Neuronal stem cell (in vitro differentiated cells): ENCODE results near the gene DVL2.

Experiments
- DNase-seq: peaks from one replicate; pipeline ENCODE4 v3.0.0-alpha.2; 2013; ENCODE audit warnings: low spot score
- H2AFZ ChIP-seq: one replicate; pipeline ENCODE4 v1.6.1; 2013; ENCODE audit warnings: mild to moderate bottlenecking, low read length, inconsistent platforms
- H2AK5ac ChIP-seq: 2 replicates; pipeline ENCODE4 v1.6.1; 2013; ENCODE audit warnings: low read depth, mild to moderate bottlenecking, inconsistent platforms, low read length, moderate library complexity, mixed read lengths
- H2BK120ac ChIP-seq: 2 replicates; pipeline ENCODE4 v1.6.1; 2013; ENCODE audit warnings: low read depth, mild to moderate bottlenecking, inconsistent platforms, low read length, moderate library complexity, mixed read lengths
- H2BK12ac ChIP-seq: one replicate; pipeline ENCODE4 v1.6.1; 2013; ENCODE audit warnings: low read length, inconsistent platforms
- H2BK15ac ChIP-seq: 2 replicates; pipeline ENCODE4 v1.6.1; 2013; ENCODE audit warnings: mild to moderate bottlenecking, low read length, inconsistent platforms, mixed read lengths
- H2BK5ac ChIP-seq: one replicate; pipeline ENCODE4 v1.6.1; 2013; ENCODE audit warnings: inconsistent platforms, mild to moderate bottlenecking, low read length, moderate library complexity
- H3K14ac ChIP-seq: one replicate; pipeline ENCODE4 v1.6.1; 2013; ENCODE audit warnings: low read length, inconsistent platforms
- H3K18ac ChIP-seq: 2 replicates; pipeline ENCODE4 v1.6.1; 2013; ENCODE audit warnings: low read length, inconsistent platforms
- H3K23ac ChIP-seq: 2 replicates; pipeline ENCODE4 v1.6.1; 2013; ENCODE audit warnings: low read depth, mild to moderate bottlenecking, mixed read lengths, low read length, inconsistent platforms; ENCODE audit not compliant: poor library complexity
- H3K27ac ChIP-seq: replicated peaks from 3 replicates; pipeline ENCODE4 v1.5.1; 2013; ENCODE audit warnings: low read length, inconsistent platforms
- H3K27me3 ChIP-seq, 3 experiments: 2 replicates each; pipeline ENCODE4 v1.6.1; 2013; ENCODE audit warnings: low read length in 3 of 3, mild to moderate bottlenecking in 2 of 3, inconsistent platforms in 1 of 3, low read depth in 1 of 3, mixed read lengths in 1 of 3, moderate library complexity in 1 of 3; ENCODE audit not compliant: control insufficient read depth in 3 of 3, insufficient read depth in 3 of 3
- H3K36me3 ChIP-seq, 2 donors: replicated peaks in 1 of 2; 2 replicates each; pipeline ENCODE4 v1.6.1; 2013; ENCODE audit warnings: low read length in 2 of 2; ENCODE audit not compliant: control insufficient read depth in 2 of 2, insufficient read depth in 2 of 2
- H3K4ac ChIP-seq: 2 replicates; pipeline ENCODE4 v1.6.1; 2013; ENCODE audit warnings: inconsistent platforms, mild to moderate bottlenecking, low read length, moderate library complexity
- H3K4me1 ChIP-seq, 2 donors: 1 replicate in 1 of 2; 2 replicates in 1 of 2; pipeline ENCODE4 v1.6.1; 2013; ENCODE audit warnings: low read length in 2 of 2, low read depth in 1 of 2; ENCODE audit not compliant: control insufficient read depth in 2 of 2, insufficient read depth in 1 of 2
- H3K4me2 ChIP-seq: one replicate; pipeline ENCODE4 v1.6.1; 2013; ENCODE audit warnings: mild to moderate bottlenecking, low read length, inconsistent platforms; ENCODE audit not compliant: insufficient read depth, poor library complexity, severe bottlenecking
- H3K4me3 ChIP-seq, 2 donors: 2 replicates each; pipeline ENCODE4 v1.5.1; 2013; ENCODE audit warnings: low read length in 2 of 2, mild to moderate bottlenecking in 2 of 2, inconsistent platforms in 1 of 2, moderate library complexity in 1 of 2
- H3K79me1 ChIP-seq: one replicate; pipeline ENCODE4 v1.6.1; 2013; ENCODE audit warnings: low read depth, mild to moderate bottlenecking, inconsistent platforms, low read length, moderate library complexity
- H3K9ac ChIP-seq: one replicate; pipeline ENCODE4 v1.6.1; 2013; ENCODE audit warnings: mild to moderate bottlenecking, low read depth, low read length, inconsistent platforms; ENCODE audit not compliant: poor library complexity
- H3K9me3 ChIP-seq, 2 donors: replicated peaks in 1 of 2; 2 replicates each; pipeline versions ENCODE3 to v1.6.1; 2013; ENCODE audit warnings: low read length in 2 of 2, mild to moderate bottlenecking in 2 of 2, inconsistent platforms in 1 of 2, low read depth in 1 of 2, mixed read lengths in 1 of 2, moderate library complexity in 1 of 2; ENCODE audit not compliant: control insufficient read depth in 2 of 2, insufficient read depth in 1 of 2
- H4K8ac ChIP-seq: one replicate; pipeline ENCODE4 v1.6.1; 2013; ENCODE audit warnings: low read depth, mild to moderate bottlenecking, inconsistent platforms, low read length, moderate library complexity
- H4K91ac ChIP-seq: one replicate; pipeline ENCODE4 v1.6.1; 2013; ENCODE audit warnings: low read length, low read depth, mild to moderate bottlenecking, inconsistent platforms; ENCODE audit not compliant: poor library complexity
- WGBS, 2 donors: extraction: QIAGEN DNeasy Blood & Tissue Kit; methylation state at CpG; one replicate each; pipeline ENCODE4 v1.1.7; 2013; ENCODE audit warnings: missing lambda C conversion rate in 2 of 2, mixed read lengths in 1 of 2; ENCODE audit not compliant: insufficient read length in 2 of 2, insufficient replicate concordance in 1 of 2; ENCODE audit errors: extremely low coverage in 2 of 2; 5-methylcytosine and 5-hydroxymethylcytosine counted together

DVL2 gene

DNA sequence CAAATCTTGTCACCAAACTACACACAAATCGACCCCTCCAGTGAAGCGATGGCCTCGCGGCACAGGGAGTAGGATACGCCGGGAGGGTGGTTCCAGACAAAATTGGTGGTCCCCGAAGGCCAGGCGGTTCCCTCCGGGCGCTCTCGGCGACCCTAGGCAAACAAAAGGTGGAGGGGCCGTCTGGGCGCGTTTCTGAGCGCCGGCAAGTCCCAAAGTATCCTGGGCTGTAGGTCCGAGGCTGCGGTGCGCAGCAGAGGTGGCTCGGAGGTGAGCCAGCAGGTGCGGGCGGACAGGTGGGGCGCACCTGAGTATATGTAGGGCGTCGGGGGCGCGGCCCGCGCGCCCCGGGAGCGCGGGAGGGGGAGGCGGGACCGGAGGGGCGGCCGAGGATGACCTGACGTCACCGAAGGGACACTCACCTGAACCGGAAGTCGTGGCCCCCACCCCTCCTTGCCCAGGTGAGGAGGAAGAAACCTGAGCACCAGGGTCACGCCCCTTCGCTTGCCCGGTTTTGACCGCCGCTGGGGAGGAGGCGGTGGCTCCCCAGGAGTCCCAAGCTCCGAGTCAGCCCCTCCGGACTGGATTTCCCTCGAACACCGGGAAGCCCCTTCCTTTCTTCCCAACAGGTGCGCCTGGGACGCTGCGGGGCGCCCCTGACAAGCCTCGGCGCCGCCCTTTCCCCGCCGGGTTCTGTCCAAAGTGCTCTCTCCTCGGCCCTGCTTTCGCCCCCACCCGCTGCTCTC, 28.0 kb upstream of the DVL2 start, which contains the start of gene CLDN7:
CLDN7 (minus strand) TSS at position 287 of the 743 bp plus-strand sequence. CDS start 435 bp downstream, outside the sequence.
- Histone ChIP-seq H3K4me2 (peak within 1 kb of the TSS; percentile 89), H4K8ac (no peak within 1 kb of the TSS), H2AFZ (peak within 1 kb of the TSS; percentile 55), H3K4me3 (peak within 1 kb of the TSS in 1 of 2 donors; percentile 73), H3K27me3 (peaks cover 20 to 45% (median 44%) of the 10 kb centered on the region in 3 experiments), H3K23ac (peak within 1 kb of the TSS; percentile 100), H3K18ac (peak within 1 kb of the TSS; percentile 92), H3K4me1 (peaks cover 7 to 11% of the 10 kb centered on the region in 2 donors), H3K79me1 (peaks cover 3% of the 10 kb centered on the region), H2BK12ac (peak within 1 kb of the TSS; percentile 30), H2BK15ac (peak within 1 kb of the TSS; percentile 94), H3K14ac (peak within 1 kb of the TSS; percentile 89), H3K27ac (no peak within 1 kb of the TSS), H3K9me3 (peaks cover 0 to 1% of the 10 kb centered on the region in 2 donors), H2AK5ac (peak within 1 kb of the TSS; percentile 96), H3K36me3 (peaks cover 13 to 34% of the 10 kb centered on the region in 2 donors), H3K9ac (peak within 1 kb of the TSS; percentile 60), H4K91ac (no peak within 1 kb of the TSS), H3K4ac (peak within 1 kb of the TSS; percentile 53), H2BK120ac (no peak within 1 kb of the TSS), H2BK5ac (peak within 1 kb of the TSS; percentile 90)
- WGBS, 2 donors, result no CpG with 5 or more reads among the region's 64 CpGs
- DNase-seq, result no peak

DNA sequence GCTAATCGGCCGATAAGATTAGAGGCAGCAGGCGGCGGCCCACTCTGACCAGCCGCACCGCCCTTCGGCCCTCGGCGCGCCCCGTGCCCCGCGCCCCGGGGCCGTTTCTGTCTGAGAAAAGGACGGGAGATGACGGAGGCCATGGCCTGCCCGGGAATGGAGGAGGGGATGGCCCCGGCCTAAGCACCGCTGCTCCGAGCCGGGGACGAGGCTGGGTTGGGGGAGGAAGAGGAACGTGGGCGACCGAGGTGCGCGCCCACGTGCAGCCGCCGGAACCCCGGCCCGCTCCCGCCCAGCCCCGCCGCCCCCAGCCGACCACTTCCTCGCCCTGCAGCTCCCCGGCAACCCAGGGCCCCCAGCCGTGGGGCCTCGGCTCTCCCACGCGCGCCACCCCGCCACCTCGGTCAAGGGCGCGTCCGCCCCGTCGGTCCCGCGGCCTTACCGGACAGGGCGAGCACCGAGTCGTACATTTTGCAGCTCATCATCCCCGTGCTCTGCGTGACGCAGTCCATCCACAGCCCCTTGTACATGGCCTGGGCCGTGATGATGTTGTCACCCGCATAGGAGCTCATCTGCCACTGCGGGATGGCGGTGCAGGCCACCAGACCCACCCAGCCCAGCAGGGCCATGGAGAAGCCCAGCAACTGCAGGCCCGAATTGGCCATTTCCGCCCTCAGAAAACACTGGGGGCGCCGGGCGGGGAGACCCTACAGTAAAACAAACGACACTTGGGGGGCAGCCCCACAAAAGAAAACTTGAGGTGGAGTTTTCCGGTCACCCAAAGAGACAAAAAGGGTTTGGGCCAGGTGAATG, 27.3 kb upstream of the DVL2 start:
- Histone ChIP-seq H2BK12ac (peak overlapping the region; percentile 30), H3K9me3 (no peaks in the 10 kb centered on the region), H3K27ac (no peak overlapping the region), H3K27me3 (peaks cover 20 to 45% (median 44%) of the 10 kb centered on the region in 3 experiments), H3K4me3 (peak overlapping the region in 1 of 2 donors; percentile 73), H3K4ac (peak overlapping the region; percentile 53), H3K4me1 (peaks cover 7 to 11% of the 10 kb centered on the region in 2 donors), H3K79me1 (peaks cover 3% of the 10 kb centered on the region), H3K18ac (peak overlapping the region; percentile 92), H2AFZ (peak overlapping the region; percentile 55), H2AK5ac (peak overlapping the region; percentile 88), H3K4me2 (peak overlapping the region; percentile 89), H3K9ac (peak overlapping the region; percentile 60), H3K23ac (peak overlapping the region; percentile 97), H2BK15ac (peak overlapping the region; percentile 94), H4K91ac (no peak overlapping the region), H3K14ac (peak overlapping the region; percentile 89), H2BK5ac (no peak overlapping the region), H3K36me3 (peaks cover 16 to 41% of the 10 kb centered on the region in 2 donors), H4K8ac (no peak overlapping the region), H2BK120ac (no peak overlapping the region)
- WGBS, 2 donors, result no CpG with 5 or more reads among the region's 71 CpGs
- DNase-seq, result no peak

DNA sequence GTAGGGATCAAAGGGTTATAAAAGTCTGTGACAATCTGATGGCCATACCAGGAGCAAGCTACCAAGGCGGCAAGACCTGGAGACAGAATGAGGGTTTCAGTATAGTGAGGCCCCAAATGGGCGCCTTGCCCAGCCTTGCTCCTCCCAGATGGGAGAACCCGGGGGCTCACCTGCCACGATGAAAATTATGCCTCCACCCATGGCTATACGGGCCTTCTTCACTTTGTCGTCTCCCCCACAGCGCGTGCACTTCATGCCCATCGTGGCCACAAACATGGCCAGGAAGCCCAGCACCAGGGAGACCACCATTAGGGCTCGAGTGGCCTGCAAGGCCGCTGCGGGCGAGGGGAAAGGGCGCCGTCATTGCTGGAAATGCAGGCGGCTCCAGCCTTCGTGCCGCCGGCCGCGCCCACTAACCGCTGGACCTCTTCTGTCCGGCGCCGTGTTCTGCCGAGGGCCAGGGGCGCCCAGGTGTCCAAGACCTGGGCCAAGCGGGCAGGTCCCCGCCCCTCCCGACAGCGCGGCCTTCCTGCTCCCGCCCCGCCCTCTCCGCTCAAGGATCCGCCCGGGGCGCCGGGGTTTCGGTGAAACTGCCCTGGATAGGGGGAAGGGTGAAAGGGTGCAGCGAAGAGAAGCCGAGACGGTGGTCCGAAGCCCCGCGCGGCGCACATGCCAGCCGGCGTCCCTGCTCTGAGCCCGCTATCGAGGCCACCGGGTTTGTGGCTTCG, 26.5 kb upstream of the DVL2 start:
- no peak overlapping the region for H2BK12ac ChIP-seq
- peak overlapping the region; percentile 88 for H2AK5ac ChIP-seq
- peaks cover 20 to 45% (median 44%) of the 10 kb centered on the region in 3 experiments for H3K27me3 ChIP-seq

More for the DNA sequence above, 26.5 kb upstream of the DVL2 start:
- peak overlapping the region; percentile 55 for H2AFZ ChIP-seq
- H2BK15ac ChIP-seq, result peak overlapping the region; percentile 94
- peaks cover 20 to 49% of the 10 kb centered on the region in 2 donors for H3K36me3 ChIP-seq
- no peak overlapping the region for H4K8ac ChIP-seq
- H3K79me1 ChIP-seq, result peaks cover 5% of the 10 kb centered on the region
- peak overlapping the region; percentile 53 for H3K4ac ChIP-seq
- H3K4me1 ChIP-seq, result peaks cover 7 to 11% of the 10 kb centered on the region in 2 donors
- no peak overlapping the region for H2BK5ac ChIP-seq
- no CpG with 5 or more reads among the region's 54 CpGs for WGBS, 2 donors
- H2BK120ac ChIP-seq, result no peak overlapping the region
- no peak overlapping the region for H3K27ac ChIP-seq
- no peak for DNase-seq
- peak overlapping the region in 1 of 2 donors; percentile 73 for H3K4me3 ChIP-seq
- H4K91ac ChIP-seq, result peak overlapping the region; percentile 96
- H3K9ac ChIP-seq, result peak overlapping the region; percentile 60
- peak overlapping the region; percentile 89 for H3K4me2 ChIP-seq
- H3K14ac ChIP-seq, result peak overlapping the region; percentile 84
- no peaks in the 10 kb centered on the region for H3K9me3 ChIP-seq
- H3K23ac ChIP-seq, result peak overlapping the region; percentile 91
- peak overlapping the region; percentile 92 for H3K18ac ChIP-seq
